Right renal pelvis (tissue), 4 donors: ENCODE data around the gene TNKS1BP1. TPM values are rescaled to one million over a fixed set of nuclear protein-coding genes. Genes with fewer than 3 reads are reported as not detected.
"Not testable (repeated sequence)": the region's sequence is repeated elsewhere in the genome, so short reads cannot be mapped to it uniquely, and the experiment has no call there.

Source experiments
- DNase-seq, 4 donors: peaks; one replicate each; pipeline ENCODE4 v3.0.0-alpha.2; 2013; ENCODE audit warnings: low read depth in 4 of 4, low spot score in 3 of 4, missing footprints in 1 of 4
- polyA plus RNA-seq, 4 donors: library from polyadenylated mRNA; unstranded; fragments of 120-200 nt; gene quantifications; one replicate each; pipeline ENCODE4 v1.2.1, GENCODE V29; 2013; ENCODE audit not compliant: insufficient read length in 4 of 4

TNKS1BP1 gene
- polyA plus RNA-seq, 4 donors: 63.9 to 69.6 (median 64.7) TPM

GRCh38 chr11:57301711-57302423 is 22.9 kb downstream of the TNKS1BP1 start:
- DNase-seq: no peak

GRCh38 chr11:57300785-57301184 is 24.0 kb downstream of the TNKS1BP1 start:
- DNase-seq: no peak

GRCh38 chr11:57299150-57299737 is 25.5 kb downstream of the TNKS1BP1 start:
- DNase-seq: no peak

GRCh38 chr11:57297221-57297620 is 27.5 kb downstream of the TNKS1BP1 start:
- DNase-seq: no peak

- DNase-seq: not testable (repeated sequence)
Observed at GRCh38 chr11:57296205-57296604, 28.5 kb downstream of the TNKS1BP1 start.

GRCh38 chr11:57294225-57295131 is 30.3 kb downstream of the TNKS1BP1 start:
- DNase-seq: no peak

- no peak for DNase-seq
Observed at GRCh38 chr11:57290288-57290687, 34.5 kb downstream of the TNKS1BP1 start.

GRCh38 chr11:57288771-57289579 is 35.8 kb downstream of the TNKS1BP1 start:
- peak in 2 of 4 donors; percentile 28 to 31 for DNase-seq

GRCh38 chr11:57287884-57288283 is 36.9 kb downstream of the TNKS1BP1 start:
- DNase-seq: no peak

DNA sequence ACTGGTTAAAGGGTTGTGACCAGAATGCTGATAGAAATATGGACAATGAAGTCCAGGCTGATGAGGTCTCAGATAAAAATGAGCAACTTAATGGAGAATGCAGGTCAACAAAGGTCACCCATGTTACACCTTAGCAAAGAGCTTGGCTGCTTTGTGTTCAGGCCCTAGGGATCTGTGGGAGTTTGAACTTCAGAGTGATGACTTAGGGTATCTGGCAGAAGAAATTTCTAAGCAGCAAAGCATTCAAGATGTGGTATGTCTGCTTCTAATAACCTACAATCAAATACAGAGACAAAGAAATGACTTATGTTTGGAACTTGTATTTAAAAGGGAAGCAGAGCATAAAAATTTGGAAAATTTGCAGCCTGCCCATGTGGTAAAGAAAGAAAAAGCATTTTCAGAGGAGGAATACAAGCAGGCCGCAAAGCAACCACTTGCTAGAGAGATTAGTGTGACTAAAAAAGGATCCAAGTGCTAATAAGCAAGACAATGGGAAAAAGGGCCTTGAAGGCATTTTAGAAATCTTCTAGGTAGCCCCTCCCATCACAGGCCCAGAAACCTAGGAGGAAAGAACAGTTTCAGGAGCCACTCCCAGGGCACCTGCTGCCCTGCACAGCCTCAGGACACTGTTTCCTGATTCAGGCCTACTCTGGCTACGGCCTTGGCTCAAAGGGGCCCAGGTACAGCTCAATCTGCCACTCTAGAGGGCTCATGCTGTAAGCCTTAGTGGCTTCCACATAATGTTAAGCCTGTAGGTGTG is 41.3 kb downstream of the TNKS1BP1 start:
- DNase-seq: no peak

DNA sequence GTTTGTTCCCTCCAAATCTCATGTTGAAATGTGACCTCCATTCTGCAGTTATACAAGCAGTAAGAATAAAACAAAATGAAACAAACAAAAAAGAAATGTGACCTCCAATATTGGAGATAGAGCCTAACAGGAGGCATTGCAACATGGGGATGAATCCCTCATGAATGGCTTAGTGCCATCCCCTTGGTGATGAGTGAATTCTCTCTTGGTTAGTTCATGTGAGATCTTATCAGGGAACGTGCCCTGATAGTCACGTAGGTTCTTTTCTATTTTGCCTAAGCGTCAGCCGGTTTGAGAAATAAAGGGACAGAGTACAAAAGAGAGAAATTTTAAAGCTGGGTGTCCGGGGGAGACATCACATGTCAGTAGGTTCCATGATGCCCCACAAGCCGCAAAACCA is 43.2 kb downstream of the TNKS1BP1 start:
- not testable (repeated sequence) for DNase-seq

DNA sequence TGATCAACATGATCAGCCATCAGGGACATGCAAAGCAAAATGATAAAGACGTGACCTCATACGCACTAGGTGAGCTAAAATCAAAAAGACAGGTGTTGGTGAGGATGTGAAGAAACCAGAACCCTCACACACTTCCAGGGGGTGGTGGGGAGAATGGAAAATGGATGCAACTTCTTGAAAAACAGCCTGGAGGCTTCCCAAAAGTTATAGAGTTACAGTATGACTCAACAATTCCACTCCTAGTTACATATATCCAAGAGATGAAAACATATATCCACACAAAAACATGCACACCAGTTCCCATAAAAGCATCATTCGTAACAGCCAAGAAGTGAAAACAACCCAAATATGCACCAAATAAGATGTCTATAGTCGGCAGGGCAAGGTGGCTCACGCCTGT is 45.6 kb downstream of the TNKS1BP1 start:
- no peak for DNase-seq

DNA sequence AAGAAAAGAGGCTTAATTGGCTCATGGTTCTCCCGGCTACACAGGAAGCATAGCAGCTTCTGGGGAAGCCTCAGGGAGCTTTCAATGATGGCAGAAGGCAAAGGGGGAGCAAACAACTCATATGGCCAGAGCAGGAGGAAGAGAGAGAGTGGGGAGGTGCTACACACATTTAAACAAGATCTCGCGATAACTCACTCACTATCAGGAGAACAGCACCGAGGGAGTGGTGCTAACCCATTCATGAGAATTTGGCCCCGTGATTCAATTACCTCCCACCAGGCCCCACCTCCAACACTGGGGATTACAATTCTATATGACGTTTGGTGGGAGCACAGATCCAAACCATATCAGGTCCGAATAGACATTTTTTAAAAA is 46.0 kb downstream of the TNKS1BP1 start:
- no peak for DNase-seq

DNA sequence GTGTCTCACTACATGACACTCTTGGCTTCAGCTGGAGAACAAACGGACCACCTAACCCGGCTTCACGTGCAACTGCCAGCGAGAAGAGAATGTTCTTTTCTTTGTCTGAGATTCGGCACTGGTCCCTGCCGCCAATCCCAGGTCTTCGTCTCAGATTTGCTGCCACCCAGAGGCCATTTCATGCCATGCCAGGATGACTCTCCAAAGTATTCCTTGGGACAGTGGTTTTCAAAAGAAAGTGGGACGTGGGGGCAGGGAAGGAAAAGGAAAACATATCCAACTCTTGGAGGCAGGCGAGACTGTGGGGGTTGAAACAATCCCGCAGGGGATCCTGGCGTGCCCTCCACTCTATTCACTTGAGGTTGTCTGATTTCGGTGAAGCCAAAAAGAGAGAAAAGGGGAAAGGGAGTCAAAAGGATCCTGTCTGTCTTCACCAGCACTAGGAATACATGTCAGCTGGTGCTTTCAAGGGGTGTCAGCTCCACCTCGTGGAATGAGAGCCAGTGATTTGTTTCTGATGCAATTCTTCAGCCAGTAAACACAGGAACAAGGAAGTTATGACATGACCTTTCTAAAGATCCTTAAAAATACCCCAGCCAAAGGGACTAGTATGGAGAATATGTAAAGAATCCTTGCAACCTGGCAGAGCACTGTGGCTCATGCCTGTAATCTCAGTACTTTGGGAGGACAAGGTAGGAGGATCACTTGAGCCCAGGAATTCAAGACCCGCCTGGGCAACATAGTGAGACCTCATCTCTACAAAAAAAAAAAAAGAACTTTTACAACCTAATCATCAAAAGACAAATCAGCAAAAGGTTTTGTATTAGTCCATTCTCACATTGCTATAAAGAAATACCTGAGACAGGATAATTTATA is 46.7 kb downstream of the TNKS1BP1 start:
- DNase-seq: peak; percentile 54 to 57 (median 56)

DNA sequence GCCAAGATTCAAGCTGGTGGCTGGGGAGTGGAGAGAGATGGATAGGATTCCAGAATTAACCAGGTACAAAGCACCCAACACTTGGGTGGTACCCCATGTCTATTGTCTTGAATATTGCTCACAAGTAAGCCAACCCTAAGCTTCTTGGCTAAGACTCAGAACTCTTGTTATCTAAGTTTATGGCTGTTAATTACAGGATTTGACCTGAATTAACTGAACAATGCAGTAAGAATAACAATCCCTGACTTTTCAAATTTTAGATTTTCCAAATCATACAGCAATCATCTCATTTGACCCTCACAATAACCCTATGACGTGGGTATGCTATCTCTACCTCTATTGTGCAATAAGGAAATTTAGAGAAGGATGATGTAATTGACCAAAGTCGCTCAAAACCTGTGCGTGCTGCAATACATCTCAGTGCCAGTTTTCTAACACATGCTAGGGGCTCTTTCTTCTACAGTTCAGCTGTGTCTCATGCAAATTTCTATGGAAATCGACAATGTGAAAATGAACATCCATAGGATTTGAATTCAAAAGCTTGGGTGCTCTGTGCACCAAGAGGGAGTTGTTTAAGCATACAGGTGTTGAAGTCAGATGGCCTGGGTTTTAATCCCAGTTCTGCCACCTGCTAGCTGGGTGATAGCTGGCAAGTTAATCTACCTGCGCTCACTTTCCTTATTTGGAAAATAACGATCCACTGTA is 47.6 kb downstream of the TNKS1BP1 start:
- no peak for DNase-seq

- no peak for DNase-seq
Observed at GRCh38 chr11:57276169-57276970, 48.4 kb downstream of the TNKS1BP1 start.

- DNase-seq: no peak
Observed at GRCh38 chr11:57275582-57275981, 49.2 kb downstream of the TNKS1BP1 start.
